Chondrocyte (in vitro differentiated cells): ENCODE data around the gene CXCR5. TPM values are rescaled to one million over a fixed set of nuclear protein-coding genes. Genes with fewer than 3 reads are reported as not detected.

ENCODE experiments used
- DNase-seq: peaks from one replicate; pipeline ENCODE4 v3.0.0; 2021; ENCODE audit warnings: mixed read lengths, low spot score
- H3K27ac Mint-ChIP-seq: one replicate; pipeline ENCODE4 v1.8.0; 2021; ENCODE audit warnings: mild to moderate bottlenecking, moderate library complexity, mixed read lengths; ENCODE audit not compliant: unreplicated experiment
- H3K27me3 Mint-ChIP-seq: 2 replicates; pipeline ENCODE4 v1.8.0; 2021; ENCODE audit warnings: low read depth, mixed read lengths
- H3K36me3 Mint-ChIP-seq: 2 replicates; pipeline ENCODE4 v1.8.0; 2021; ENCODE audit warnings: low read depth, mixed read lengths
- H3K4me1 Mint-ChIP-seq: 2 replicates; pipeline ENCODE4 v1.8.0; 2021; ENCODE audit warnings: low read depth, mild to moderate bottlenecking, mixed read lengths
- H3K4me3 Mint-ChIP-seq: one replicate; pipeline ENCODE4 v1.8.0; 2021; ENCODE audit warnings: mild to moderate bottlenecking, moderate library complexity, mixed read lengths; ENCODE audit not compliant: unreplicated experiment
- H3K9me3 Mint-ChIP-seq: 2 replicates; pipeline ENCODE4 v1.8.0; 2021; ENCODE audit warnings: low read depth, mixed read lengths
- total RNA-seq: library from RNA; stranded (reverse); gene quantifications from 3 replicates; pipeline ENCODE4 v1.2.1, GENCODE V29; 2021
- TF ChIP-seq, protein P1 (sequence below): fragments of 200-600 bp; sonication (generic); IDR thresholded peaks from 2 replicates; pipeline ENCODE4 v1.5.0; 2021; ENCODE audit warnings: antibody characterized with exemption, mild to moderate bottlenecking, moderate library complexity

CXCR5 gene
- total RNA-seq, 1 donor from 2014 or later: 0.07 TPM

DNA sequence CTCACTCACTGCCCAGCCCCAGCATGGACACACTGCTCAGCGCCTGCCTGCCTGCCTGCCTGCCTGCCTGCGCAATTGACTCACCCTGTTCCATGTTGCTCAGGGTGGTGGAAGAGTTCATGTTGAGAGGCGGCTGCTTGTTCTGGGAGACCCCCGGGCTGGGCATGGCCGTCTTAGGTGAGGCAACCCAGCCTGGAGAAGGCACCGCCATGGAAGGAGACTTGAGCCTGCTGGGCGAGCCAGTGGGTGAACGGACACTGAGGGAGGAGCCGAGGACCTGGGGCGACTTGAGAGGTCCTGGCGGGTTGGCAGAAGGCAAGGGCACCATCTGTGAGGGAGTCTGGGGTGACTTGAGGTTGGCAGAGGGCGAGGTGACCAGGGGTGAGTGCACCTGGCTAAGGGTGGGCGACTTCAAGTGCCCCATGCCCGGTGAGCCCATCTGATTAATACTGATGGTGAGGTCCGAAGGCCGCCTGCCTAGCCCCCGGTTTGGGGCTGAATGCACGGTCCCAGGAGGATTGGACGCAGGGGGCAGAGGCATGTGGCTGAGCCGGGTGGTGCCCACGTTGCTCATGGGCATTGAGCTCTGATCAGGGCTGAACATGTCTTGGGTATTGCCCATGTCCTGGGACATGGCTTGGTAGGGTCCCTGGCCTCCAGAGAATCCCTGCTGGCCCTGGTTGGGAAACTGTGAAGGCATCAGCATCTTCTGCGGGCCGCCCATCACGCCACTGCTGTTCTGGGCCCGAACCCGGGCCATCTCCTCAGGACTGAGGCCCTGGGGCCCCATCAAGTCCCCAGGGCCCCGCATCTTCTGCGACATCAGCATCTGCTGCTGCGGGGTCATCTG, 17.1 kb downstream of the CXCR5 start:
- peaks cover 24% of the 10 kb centered on the region for H3K36me3 Mint-ChIP-seq
- H3K27me3 Mint-ChIP-seq: no peaks in the 10 kb centered on the region
- DNase-seq: peak; percentile 79
- H3K27ac Mint-ChIP-seq: no peak overlapping the region
- TF ChIP-seq, protein P1, sequence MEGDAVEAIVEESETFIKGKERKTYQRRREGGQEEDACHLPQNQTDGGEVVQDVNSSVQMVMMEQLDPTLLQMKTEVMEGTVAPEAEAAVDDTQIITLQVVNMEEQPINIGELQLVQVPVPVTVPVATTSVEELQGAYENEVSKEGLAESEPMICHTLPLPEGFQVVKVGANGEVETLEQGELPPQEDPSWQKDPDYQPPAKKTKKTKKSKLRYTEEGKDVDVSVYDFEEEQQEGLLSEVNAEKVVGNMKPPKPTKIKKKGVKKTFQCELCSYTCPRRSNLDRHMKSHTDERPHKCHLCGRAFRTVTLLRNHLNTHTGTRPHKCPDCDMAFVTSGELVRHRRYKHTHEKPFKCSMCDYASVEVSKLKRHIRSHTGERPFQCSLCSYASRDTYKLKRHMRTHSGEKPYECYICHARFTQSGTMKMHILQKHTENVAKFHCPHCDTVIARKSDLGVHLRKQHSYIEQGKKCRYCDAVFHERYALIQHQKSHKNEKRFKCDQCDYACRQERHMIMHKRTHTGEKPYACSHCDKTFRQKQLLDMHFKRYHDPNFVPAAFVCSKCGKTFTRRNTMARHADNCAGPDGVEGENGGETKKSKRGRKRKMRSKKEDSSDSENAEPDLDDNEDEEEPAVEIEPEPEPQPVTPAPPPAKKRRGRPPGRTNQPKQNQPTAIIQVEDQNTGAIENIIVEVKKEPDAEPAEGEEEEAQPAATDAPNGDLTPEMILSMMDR: no peak
- H3K4me1 Mint-ChIP-seq: peaks cover 13% of the 10 kb centered on the region
- no peaks in the 10 kb centered on the region for H3K9me3 Mint-ChIP-seq
- no peak overlapping the region for H3K4me3 Mint-ChIP-seq

DNA sequence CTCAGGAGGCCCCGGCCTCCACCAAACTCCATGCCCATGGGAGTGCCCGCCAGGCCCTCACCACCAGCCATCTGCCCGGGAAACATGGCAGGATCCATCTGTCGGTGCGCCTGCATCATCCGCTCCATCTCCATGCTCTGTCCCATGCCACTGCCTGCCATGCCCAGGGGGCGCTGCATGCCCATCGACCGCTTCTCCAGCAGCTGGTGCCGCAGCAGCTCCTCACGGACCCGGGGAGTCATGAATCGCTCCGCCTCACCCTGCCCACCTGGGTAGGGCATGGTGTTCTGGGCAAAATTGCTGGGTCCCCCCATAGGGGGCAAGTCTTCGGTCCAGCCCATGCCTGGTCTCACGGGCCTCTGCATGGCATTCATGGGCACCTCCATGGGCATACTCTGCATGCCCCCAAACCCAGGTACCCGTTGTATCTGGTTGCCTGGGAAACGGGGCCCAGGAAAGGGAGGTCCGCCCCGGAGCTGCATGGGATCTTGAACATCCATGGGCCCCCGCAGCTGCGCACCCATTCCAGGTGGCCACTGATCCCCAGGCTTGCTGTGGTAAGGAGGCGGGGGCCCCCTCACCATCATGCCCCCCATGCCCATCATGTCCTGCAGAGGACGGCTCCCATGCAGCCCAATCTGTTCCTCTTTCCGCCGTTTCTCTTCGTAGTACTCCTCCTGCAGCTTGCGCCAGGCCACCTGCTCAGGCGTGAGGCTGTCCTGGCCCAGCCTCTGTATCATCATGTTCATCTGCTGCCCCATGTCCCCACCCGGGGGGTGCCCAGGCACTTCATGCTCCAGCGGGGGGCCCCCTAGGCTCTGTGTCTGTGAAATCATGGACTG, 18.0 kb downstream of the CXCR5 start:
- H3K36me3 Mint-ChIP-seq: peaks cover 25% of the 10 kb centered on the region
- peak; percentile 83 for DNase-seq
- no peaks in the 10 kb centered on the region for H3K9me3 Mint-ChIP-seq
- no peaks in the 10 kb centered on the region for H3K27me3 Mint-ChIP-seq
- TF ChIP-seq, protein P1: peak; percentile 50
- H3K27ac Mint-ChIP-seq: no peak overlapping the region
- H3K4me3 Mint-ChIP-seq: no peak overlapping the region
- peaks cover 12% of the 10 kb centered on the region for H3K4me1 Mint-ChIP-seq

DNA sequence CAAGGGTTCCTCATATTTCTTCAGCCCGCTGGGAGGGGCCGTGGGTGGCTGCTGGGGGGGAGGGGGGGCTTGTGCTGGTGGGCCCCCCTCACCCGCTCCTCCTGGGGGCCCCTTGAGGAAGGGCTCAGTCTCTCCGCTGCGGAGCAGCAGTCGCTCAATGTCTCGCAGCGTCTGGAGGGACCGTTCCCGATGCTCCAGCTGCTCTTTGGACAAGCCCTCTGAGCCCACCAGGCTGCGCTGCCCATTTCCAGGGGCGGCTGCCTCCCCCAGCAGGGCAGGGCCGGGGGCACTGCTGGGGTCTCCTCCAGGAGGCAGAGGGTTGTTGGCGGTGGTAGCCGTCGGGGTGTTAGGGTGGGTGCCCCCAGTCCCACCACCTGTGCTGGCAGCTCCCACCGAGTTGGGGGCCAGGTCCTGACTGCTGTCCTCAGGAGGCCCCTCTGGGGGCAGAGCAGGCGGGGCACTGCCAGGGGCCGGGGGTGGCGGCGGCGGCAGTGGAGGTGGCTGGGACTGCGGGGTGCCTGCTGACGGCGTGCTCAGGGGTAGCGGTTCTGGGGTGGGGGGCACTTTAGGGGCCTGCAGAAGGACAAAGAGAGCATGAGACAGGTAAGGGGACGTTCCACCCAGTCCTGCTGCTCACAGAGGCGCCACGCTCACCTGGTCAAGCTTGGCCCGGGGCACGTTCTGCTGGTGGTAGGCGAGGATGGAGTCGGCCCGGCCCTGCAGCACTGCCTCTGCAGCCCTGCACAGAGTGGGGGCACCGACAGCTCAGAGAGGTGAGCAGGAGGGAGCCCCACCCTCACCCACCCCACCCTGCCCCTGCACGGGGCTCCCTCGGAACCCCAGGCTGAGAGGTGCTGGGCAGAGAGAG, 18.9 kb downstream of the CXCR5 start:
- Mint-ChIP-seq H3K9me3 (no peaks in the 10 kb centered on the region), H3K4me3 (no peak overlapping the region), H3K36me3 (peaks cover 27% of the 10 kb centered on the region), H3K27ac (no peak overlapping the region), H3K4me1 (peaks cover 17% of the 10 kb centered on the region), H3K27me3 (no peaks in the 10 kb centered on the region)
- TF ChIP-seq, protein P1: no peak
- DNase-seq: peak; percentile 83

DNA sequence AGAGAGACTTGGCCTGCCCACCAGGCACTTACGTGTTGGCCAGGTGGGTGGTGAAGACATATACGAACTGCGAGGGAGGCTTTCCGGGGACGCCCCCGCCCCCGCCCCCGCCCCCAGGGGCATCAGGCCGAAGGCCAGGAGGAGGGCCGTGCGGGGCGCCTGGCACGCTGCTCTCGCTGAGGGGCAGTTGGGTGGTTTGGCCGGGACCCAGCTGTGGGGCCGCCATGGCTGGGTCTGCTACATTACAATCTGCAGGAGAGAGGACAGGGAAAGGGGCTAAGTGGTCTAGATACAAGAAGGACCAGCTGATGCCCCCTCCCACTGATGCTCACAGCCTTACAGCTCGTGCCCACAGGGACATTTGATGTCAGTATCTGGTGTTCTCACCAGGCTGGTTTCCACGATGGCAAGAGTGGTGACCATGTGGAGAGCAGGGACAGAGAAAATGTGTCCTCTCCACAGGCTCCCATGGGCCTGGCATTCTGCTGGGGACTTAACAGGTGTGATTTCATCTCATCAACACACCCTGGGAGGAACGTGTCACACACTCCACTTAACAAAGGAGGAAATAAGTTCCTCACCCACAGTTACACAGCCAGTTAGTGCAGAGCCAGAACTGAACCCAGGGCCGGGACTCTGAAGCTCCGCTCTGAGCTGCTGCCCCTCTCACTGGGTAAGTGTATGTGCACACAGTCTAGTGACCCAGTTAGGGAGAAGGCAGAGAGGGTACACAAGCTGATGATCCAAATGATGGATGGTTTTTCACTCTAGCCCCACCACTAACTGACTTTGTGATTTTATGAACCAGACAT, 19.7 kb downstream of the CXCR5 start:
- Mint-ChIP-seq H3K9me3 (no peaks in the 10 kb centered on the region), H3K27ac (no peak overlapping the region), H3K27me3 (no peaks in the 10 kb centered on the region), H3K4me1 (peaks cover 25% of the 10 kb centered on the region), H3K36me3 (peaks cover 28% of the 10 kb centered on the region), H3K4me3 (no peak overlapping the region)
- TF ChIP-seq, protein P1: no peak
- no peak for DNase-seq
